ENCODE measurements around the gene NTRK2. TPM values are rescaled to one million over a fixed set of nuclear protein-coding genes. Genes with fewer than 3 reads are reported as not detected.

NTRK2 gene
- total RNA-seq, 1 experiment from 2014 or later = not detected

DNA sequence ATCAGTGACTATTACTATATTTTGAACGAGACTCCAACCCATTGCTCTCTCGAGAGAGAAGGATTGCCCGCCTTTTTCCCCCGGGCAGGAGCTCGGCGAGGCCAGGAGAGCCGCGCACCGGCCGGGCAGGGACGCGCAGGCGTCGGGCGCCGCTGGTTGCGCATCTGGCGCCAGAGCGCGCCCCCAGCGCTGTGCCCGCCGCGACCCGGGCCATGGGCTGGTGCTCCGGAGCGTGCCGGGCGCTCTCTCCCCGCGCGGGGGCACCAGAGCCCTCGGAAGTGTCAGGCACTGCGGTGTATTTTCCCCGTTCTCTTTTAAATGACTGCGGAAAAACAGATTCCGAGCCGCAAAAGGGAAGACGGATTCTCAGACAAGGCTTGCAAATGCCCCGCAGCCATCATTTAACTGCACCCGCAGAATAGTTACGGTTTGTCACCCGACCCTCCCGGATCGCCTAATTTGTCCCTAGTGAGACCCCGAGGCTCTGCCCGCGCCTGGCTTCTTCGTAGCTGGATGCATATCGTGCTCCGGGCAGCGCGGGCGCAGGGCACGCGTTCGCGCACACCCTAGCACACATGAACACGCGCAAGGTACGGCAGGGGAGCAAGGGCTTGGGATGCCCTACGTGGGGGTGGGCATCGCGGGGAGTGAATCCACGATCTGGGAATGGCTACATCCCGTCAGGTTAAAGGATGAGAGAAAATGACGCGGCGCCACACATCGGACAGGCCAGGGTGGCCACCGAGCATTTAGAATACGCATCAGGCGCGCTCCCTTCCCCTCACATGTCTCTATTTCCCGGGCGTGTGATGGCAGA lies 1.1 kb upstream of the NTRK2 start:
- Histone ChIP-seq H3F3A (ENCODE audit: insufficient read depth, low read depth) (no peaks in the 10 kb centered on the region), H3K9me3 (ENCODE audit: insufficient read depth, low read depth) (no peaks in the 10 kb centered on the region; the same call in 1 of the 2 replicates), H3K27ac (no peak overlapping the region), H3K27me3 (ENCODE audit: insufficient read depth, low read depth) (peaks cover 7% of the 10 kb centered on the region; the same call in 1 of the 2 replicates), H3K4me3 (no peak overlapping the region), H3K4me1 (replicated peaks; ENCODE audit: insufficient read depth) (no peaks in the 10 kb centered on the region), H3K79me2 (ENCODE audit: low read depth) (no peaks in the 10 kb centered on the region), H3K36me3 (ENCODE audit: low read depth) (no peaks in the 10 kb centered on the region), H4K20me1 (ENCODE audit: insufficient read depth) (no peaks in the 10 kb centered on the region), H3K4me2 (no peak overlapping the region), H3K9me2 (ENCODE audit: insufficient read depth) (no peaks in the 10 kb centered on the region), H2AFZ (no peak overlapping the region)
- intact Hi-C loops (cut with micrococcal nuclease; ENCODE audit: unreplicated experiment) = no loop called here
- ChIA-PET CTCF (no interaction called here), POLR2A (ENCODE audit: unreplicated experiment) (no interaction called here)
- no peak for TF ChIP-seq EZH2 (IDR thresholded peaks at IDR 0.05; ENCODE audit: low read depth)
- TF ChIP-seq, protein P1, sequence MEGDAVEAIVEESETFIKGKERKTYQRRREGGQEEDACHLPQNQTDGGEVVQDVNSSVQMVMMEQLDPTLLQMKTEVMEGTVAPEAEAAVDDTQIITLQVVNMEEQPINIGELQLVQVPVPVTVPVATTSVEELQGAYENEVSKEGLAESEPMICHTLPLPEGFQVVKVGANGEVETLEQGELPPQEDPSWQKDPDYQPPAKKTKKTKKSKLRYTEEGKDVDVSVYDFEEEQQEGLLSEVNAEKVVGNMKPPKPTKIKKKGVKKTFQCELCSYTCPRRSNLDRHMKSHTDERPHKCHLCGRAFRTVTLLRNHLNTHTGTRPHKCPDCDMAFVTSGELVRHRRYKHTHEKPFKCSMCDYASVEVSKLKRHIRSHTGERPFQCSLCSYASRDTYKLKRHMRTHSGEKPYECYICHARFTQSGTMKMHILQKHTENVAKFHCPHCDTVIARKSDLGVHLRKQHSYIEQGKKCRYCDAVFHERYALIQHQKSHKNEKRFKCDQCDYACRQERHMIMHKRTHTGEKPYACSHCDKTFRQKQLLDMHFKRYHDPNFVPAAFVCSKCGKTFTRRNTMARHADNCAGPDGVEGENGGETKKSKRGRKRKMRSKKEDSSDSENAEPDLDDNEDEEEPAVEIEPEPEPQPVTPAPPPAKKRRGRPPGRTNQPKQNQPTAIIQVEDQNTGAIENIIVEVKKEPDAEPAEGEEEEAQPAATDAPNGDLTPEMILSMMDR (conservative IDR thresholded peaks at IDR 0.05) = no peak
- DNase-seq = peak in 1 of 2 experiments; percentile 4
- BruUV-seq (replicated peaks) = no TSS peak

DNA sequence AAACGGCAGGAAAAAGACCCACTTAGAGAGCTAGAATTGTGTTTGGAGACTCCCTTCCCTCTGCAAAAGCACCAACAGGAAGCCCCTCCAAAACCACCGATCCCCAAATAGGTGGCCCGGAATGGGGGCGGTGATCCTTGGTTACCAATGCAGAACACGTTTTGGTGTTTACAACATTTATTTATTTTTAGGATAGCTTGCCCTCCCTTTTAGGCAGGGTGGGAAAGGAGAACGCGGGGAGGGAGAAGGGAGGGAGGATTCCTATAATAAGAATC lies 579 bp upstream of the NTRK2 start:
- no peak for DNase-seq
- H3K9me2 ChIP-seq (ENCODE audit: insufficient read depth) = no peaks in the 10 kb centered on the region
- TF ChIP-seq EZH2 (IDR thresholded peaks at IDR 0.05; ENCODE audit: low read depth) = no peak
- TF ChIP-seq, protein P1 (conservative IDR thresholded peaks at IDR 0.05) = no peak
- H3K4me3 ChIP-seq = no peak overlapping the region
- intact Hi-C loops (cut with micrococcal nuclease; ENCODE audit: unreplicated experiment) = no loop called here
- no peak overlapping the region for H3K4me2 ChIP-seq
- H3K27ac ChIP-seq = no peak overlapping the region
- H3K4me1 ChIP-seq (replicated peaks; ENCODE audit: insufficient read depth) = no peaks in the 10 kb centered on the region
- no peaks in the 10 kb centered on the region; the same call in 1 of the 2 replicates for H3K9me3 ChIP-seq (ENCODE audit: insufficient read depth, low read depth)
- POLR2A ChIA-PET (ENCODE audit: unreplicated experiment) = no interaction called here
- H3K79me2 ChIP-seq (ENCODE audit: low read depth) = no peaks in the 10 kb centered on the region
- no peaks in the 10 kb centered on the region for H3F3A ChIP-seq (ENCODE audit: insufficient read depth, low read depth)
- BruUV-seq (replicated peaks) = no TSS peak
- peaks cover 7% of the 10 kb centered on the region; the same call in 1 of the 2 replicates for H3K27me3 ChIP-seq (ENCODE audit: insufficient read depth, low read depth)
- CTCF ChIA-PET = no interaction called here
- no peaks in the 10 kb centered on the region for H3K36me3 ChIP-seq (ENCODE audit: low read depth)
- no peaks in the 10 kb centered on the region for H4K20me1 ChIP-seq (ENCODE audit: insufficient read depth)
- no peak overlapping the region for H2AFZ ChIP-seq

DNA sequence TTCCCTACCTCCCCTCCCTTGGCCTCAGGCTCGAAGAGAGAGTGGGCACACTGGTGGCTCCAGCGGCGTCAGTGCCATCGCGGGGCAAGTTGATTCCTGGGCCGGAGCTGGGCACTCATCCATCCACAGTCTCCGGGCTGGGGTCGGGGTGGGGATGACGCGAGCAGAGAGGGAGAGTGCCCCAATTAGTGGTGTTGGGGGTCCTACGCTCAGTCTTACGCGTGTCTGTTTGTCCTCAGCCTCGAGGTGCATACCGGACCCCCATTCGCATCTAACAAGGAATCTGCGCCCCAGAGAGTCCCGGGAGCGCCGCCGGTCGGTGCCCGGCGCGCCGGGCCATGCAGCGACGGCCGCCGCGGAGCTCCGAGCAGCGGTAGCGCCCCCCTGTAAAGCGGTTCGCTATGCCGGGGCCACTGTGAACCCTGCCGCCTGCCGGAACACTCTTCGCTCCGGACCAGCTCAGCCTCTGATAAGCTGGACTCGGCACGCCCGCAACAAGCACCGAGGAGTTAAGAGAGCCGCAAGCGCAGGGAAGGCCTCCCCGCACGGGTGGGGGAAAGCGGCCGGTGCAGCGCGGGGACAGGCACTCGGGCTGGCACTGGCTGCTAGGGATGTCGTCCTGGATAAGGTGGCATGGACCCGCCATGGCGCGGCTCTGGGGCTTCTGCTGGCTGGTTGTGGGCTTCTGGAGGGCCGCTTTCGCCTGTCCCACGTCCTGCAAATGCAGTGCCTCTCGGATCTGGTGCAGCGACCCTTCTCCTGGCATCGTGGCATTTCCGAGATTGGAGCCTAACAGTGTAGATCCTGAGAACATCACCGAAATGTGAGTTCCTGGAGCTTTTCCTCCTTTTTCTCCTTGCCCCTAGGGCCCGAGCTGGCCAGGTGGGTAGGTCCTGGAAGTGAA lies 861 bp downstream of the NTRK2 start:
- POLR2A ChIA-PET (ENCODE audit: unreplicated experiment) = no interaction called here
- TF ChIP-seq, protein P1 (conservative IDR thresholded peaks at IDR 0.05) = no peak
- no peak for TF ChIP-seq EZH2 (IDR thresholded peaks at IDR 0.05; ENCODE audit: low read depth)
- no peak overlapping the region for H3K4me2 ChIP-seq

More for the DNA sequence above, 861 bp downstream of the NTRK2 start:
- H3F3A ChIP-seq (ENCODE audit: insufficient read depth, low read depth) = no peaks in the 10 kb centered on the region
- H3K9me3 ChIP-seq (ENCODE audit: insufficient read depth, low read depth) = no peaks in the 10 kb centered on the region
- no peaks in the 10 kb centered on the region for H3K36me3 ChIP-seq (ENCODE audit: low read depth)
- CTCF ChIA-PET = no interaction called here
- no peak overlapping the region for H2AFZ ChIP-seq
- H3K27me3 ChIP-seq (ENCODE audit: insufficient read depth, low read depth) = peaks cover 7% of the 10 kb centered on the region; the same call in 1 of the 2 replicates
- H3K27ac ChIP-seq = no peak overlapping the region
- no peaks in the 10 kb centered on the region for H3K79me2 ChIP-seq (ENCODE audit: low read depth)
- no peak overlapping the region for H3K4me3 ChIP-seq
- BruUV-seq (replicated peaks) = no TSS peak
- no peaks in the 10 kb centered on the region for H4K20me1 ChIP-seq (ENCODE audit: insufficient read depth)
- intact Hi-C loops (cut with micrococcal nuclease; ENCODE audit: unreplicated experiment) = no loop called here
- no peak for DNase-seq
- no peaks in the 10 kb centered on the region for H3K4me1 ChIP-seq (replicated peaks; ENCODE audit: insufficient read depth)
- H3K9me2 ChIP-seq (ENCODE audit: insufficient read depth) = no peaks in the 10 kb centered on the region
